HCT116 (cell line): Measurements from ENCODE around the gene LIPG. TPM values are rescaled to one million over a fixed set of nuclear protein-coding genes. Genes with fewer than 3 reads are reported as not detected.
A peak's percentile ranks its signal among the peaks of the same experiment; 100 is the strongest.

Source experiments
- ATAC-seq: fragments of 200-7000 bp; cut with Tn5 transposase; 2 replicates; pipeline ENCODE4 v1.9.1; 2020; ENCODE audit warnings: mild to moderate bottlenecking, moderate library complexity
- BruUV-seq: library from RNA; stranded (reverse); fragments of 400-500 nt; replicated peaks from 2 replicates; lab custom pipeline; 2021; lab: Mats Ljungman, UMichigan
- CTCF ChIA-PET: fragments of 300-600 bp; sonication (Branson Sonifier 250); formaldehyde crosslinking; loops from one replicate; lab custom pipeline; 2021; ENCODE audit warnings: antibody characterized with exemption; lab: Charles Lee
- POLR2A ChIA-PET: fragments of 300-600, 350-600 bp; sonication (Branson Sonifier 250); formaldehyde crosslinking; loops from one replicate; lab custom pipeline; 2021; ENCODE audit warnings: antibody characterized with exemption; lab: Charles Lee
- RAD21 ChIA-PET, 2 experiments: fragments of 300-600 bp; sonication (Branson Sonifier 250); formaldehyde crosslinking; loops; one replicate each; lab custom pipeline; 2023; ENCODE audit warnings: low total read pairs in 2 of 2; ENCODE audit not compliant: uncharacterized antibody in 2 of 2, unreplicated experiment in 2 of 2, low non-redundant PET in 1 of 2; lab: Charles Lee
- DNase-seq: peaks from one replicate; pipeline ENCODE4 v3.0.0-alpha.2; 2010; ENCODE audit warnings: low read depth, low spot score
- H2AFZ ChIP-seq: fragments of 200-600 bp; shearing (Covaris generic), sonication (generic); 2 replicates; pipeline ENCODE4 v1.6.1; 2017; ENCODE audit warnings: low read depth, mixed run types, mixed read lengths, antibody characterized with exemption, low read length; ENCODE audit not compliant: poor library complexity, severe bottlenecking
- H3K27ac ChIP-seq: 2 replicates; pipeline ENCODE4 v1.5.1; 2012; ENCODE audit warnings: low read depth, low read length
- H3K27me3 ChIP-seq: fragments of 200-600 bp; sonication (generic); 2 replicates; pipeline ENCODE4 v1.6.1; 2016; ENCODE audit warnings: mixed run types, low read length, mixed read lengths; ENCODE audit not compliant: insufficient read depth
- H3K36me3 ChIP-seq, 2 experiments: fragments of 200-500 bp in 1 of 2; fragments of 200-600 bp in 1 of 2; sonication (Bioruptor generic) in 1 of 2; sonication (generic) in 1 of 2; 2 replicates each; pipeline versions ENCODE4 v1.5.1 to v1.6.1; 2014 to 2016; ENCODE audit warnings: low read length in 2 of 2, inconsistent platforms in 1 of 2, mixed read lengths in 1 of 2, mixed run types in 1 of 2; ENCODE audit not compliant: insufficient read depth in 2 of 2, control insufficient read depth in 1 of 2
- H3K4me1 ChIP-seq, 2 experiments: fragments of 200-600 bp in 1 of 2; sonication (generic) in 1 of 2; 2 replicates each; pipeline versions ENCODE4 v1.5.1 to v1.6.1; 2012 to 2017; ENCODE audit warnings: low read length in 2 of 2, inconsistent platforms in 1 of 2, mild to moderate bottlenecking in 1 of 2, mixed read lengths in 1 of 2, mixed run types in 1 of 2, moderate library complexity in 1 of 2; ENCODE audit not compliant: insufficient read depth in 2 of 2, control insufficient read depth in 1 of 2
- H3K4me2 ChIP-seq: fragments of 200-600 bp; sonication (generic); 2 replicates; pipeline ENCODE4 v1.6.1; 2017; ENCODE audit warnings: mixed run types, low read length, mixed read lengths
- H3K4me3 ChIP-seq, 2 experiments: fragments of 200-600 bp in 1 of 2; sonication (generic) in 1 of 2; replicated peaks in 1 of 2; 2 replicates each; pipeline ENCODE4 v1.5.1; 2011 to 2016; ENCODE audit warnings: low read length in 2 of 2, control low read depth in 1 of 2, low read depth in 1 of 2, mild to moderate bottlenecking in 1 of 2, mixed read lengths in 1 of 2, mixed run types in 1 of 2
- H3K79me2 ChIP-seq: fragments of 200-600 bp; sonication (generic); 2 replicates; pipeline ENCODE4 v1.6.1; 2017; ENCODE audit warnings: mild to moderate bottlenecking, mixed run types, low read length, moderate library complexity, mixed read lengths; ENCODE audit not compliant: insufficient read depth
- H3K9ac ChIP-seq: fragments of 200-600 bp; sonication (generic); 2 replicates; pipeline ENCODE4 v1.6.1; 2016; ENCODE audit warnings: low read length, mixed read lengths
- H3K9me2 ChIP-seq: fragments of 200-600 bp; sonication (generic), shearing (Covaris generic); 2 replicates; pipeline ENCODE4 v1.6.1; 2017; ENCODE audit warnings: mixed run types, mild to moderate bottlenecking, moderate library complexity; ENCODE audit not compliant: insufficient read depth
- H3K9me3 ChIP-seq, 2 experiments: fragments of 200-500 bp in 1 of 2; fragments of 200-600 bp in 1 of 2; sonication (Bioruptor generic) in 1 of 2; sonication (generic) in 1 of 2; 2 replicates each; pipeline ENCODE4 v1.6.1; 2014 to 2017; ENCODE audit warnings: low read length in 2 of 2, mixed read lengths in 2 of 2, inconsistent platforms in 1 of 2, low read depth in 1 of 2, mild to moderate bottlenecking in 1 of 2, mixed run types in 1 of 2, moderate library complexity in 1 of 2; ENCODE audit not compliant: control insufficient read depth in 1 of 2, insufficient read depth in 1 of 2
- H4K20me1 ChIP-seq: fragments of 200-600 bp; sonication (generic), shearing (Covaris generic); 2 replicates; pipeline ENCODE4 v1.6.1; 2017; ENCODE audit warnings: mixed run types, mild to moderate bottlenecking, moderate library complexity; ENCODE audit not compliant: insufficient read depth
- CBX3 ChIP-seq: IDR thresholded peaks from 2 replicates; pipeline ENCODE4 v1.6.1; 2012; ENCODE audit warnings: low read depth
- EZH2 ChIP-seq: fragments of 200-600 bp; sonication (generic); IDR thresholded peaks from 2 replicates; pipeline ENCODE4 v1.6.1; 2017; ENCODE audit warnings: antibody characterized with exemption, mixed run types
- FOSL1 ChIP-seq: IDR thresholded peaks from 2 replicates; pipeline ENCODE4 v1.6.1; 2012; ENCODE audit warnings: low read depth
- JUND ChIP-seq: IDR thresholded peaks from 2 replicates; pipeline ENCODE4 v1.6.1; 2012
- POLR2A ChIP-seq: IDR thresholded peaks from 2 replicates; pipeline ENCODE4 v1.7.0; 2011; ENCODE audit warnings: borderline replicate concordance; ENCODE audit not compliant: insufficient read depth, insufficient read length; ENCODE audit errors: extremely low read depth
- POLR2AphosphoS5 ChIP-seq: IDR thresholded peaks from 2 replicates; pipeline ENCODE4 v1.6.1; 2011; ENCODE audit warnings: mild to moderate bottlenecking, low read depth, low read length, moderate library complexity
- RAD21 ChIP-seq: IDR thresholded peaks from 2 replicates; pipeline ENCODE4 v1.6.1; 2012; ENCODE audit warnings: low read depth, mild to moderate bottlenecking
- SP1 ChIP-seq: IDR thresholded peaks from 2 replicates; pipeline ENCODE4 v1.6.1; 2012; ENCODE audit warnings: low read depth
- SRF ChIP-seq: IDR thresholded peaks from 2 replicates; pipeline ENCODE4 v1.6.1; 2012; ENCODE audit warnings: low read depth
- TCF7L2 ChIP-seq: IDR thresholded peaks from 2 replicates; pipeline ENCODE4 v1.7.0; 2011; ENCODE audit warnings: borderline replicate concordance, inconsistent platforms; ENCODE audit not compliant: insufficient read depth, insufficient read length; ENCODE audit errors: extremely low read depth
- ZNF274 ChIP-seq: fragments of 200-500 bp; sonication (Bioruptor generic); IDR thresholded peaks from 2 replicates; pipeline ENCODE4 v1.6.1; 2014; ENCODE audit warnings: mild to moderate bottlenecking, low read depth, low read length, inconsistent platforms
- intact Hi-C: fragments of 100-400 bp; cut with micrococcal nuclease; formaldehyde crosslinking; loops from 2 replicates; pipeline ENCODE4 v1.10.0; 2022
- total RNA-seq: library from RNA; stranded (reverse); gene quantifications from one replicate; pipeline ENCODE4 v1.2.1, GENCODE V29; 2021; ENCODE audit not compliant: unreplicated experiment

The LIPG gene
- total RNA-seq, 1 experiment from 2014 or later = 2.6 TPM

GRCh38 chr18:49626842-49627467 lies 65.1 kb downstream of the LIPG start:
- H3K36me3 ChIP-seq = no peaks in the 10 kb centered on the region
- H3K27ac ChIP-seq = no peak overlapping the region
- intact Hi-C loops = no loop called here
- no peaks in the 10 kb centered on the region for H3K9me3 ChIP-seq
- H3K4me1 ChIP-seq = no peaks in the 10 kb centered on the region; a peak in 1 of 4 replicates
- no peak overlapping the region for H3K4me3 ChIP-seq
- no TSS peak for BruUV-seq
- H3K4me2 ChIP-seq = no peak overlapping the region
- ChIA-PET RAD21 (no interaction called here), POLR2A (no interaction called here), CTCF (no interaction called here)
- no peaks in the 10 kb centered on the region for H4K20me1 ChIP-seq
- DNase-seq (no peak), ATAC-seq (no peak)
- H3K79me2 ChIP-seq = no peaks in the 10 kb centered on the region
- no peaks in the 10 kb centered on the region; the same call in 1 of the 2 replicates for H3K27me3 ChIP-seq
- no peak overlapping the region for H2AFZ ChIP-seq
- TF ChIP-seq FOSL1 = no peak
- no peak for TF ChIP-seq ZNF274
- no peak for TF ChIP-seq EZH2
- TF ChIP-seq RAD21 = no peak
- TF ChIP-seq JUND = no peak
- H3K9ac ChIP-seq = no peak overlapping the region
- H3K9me2 ChIP-seq = no peaks in the 10 kb centered on the region

GRCh38 chr18:49628119-49628518 lies 66.3 kb downstream of the LIPG start:
- CTCF ChIA-PET = no interaction called here
- peaks cover 7% of the 10 kb centered on the region; the same call in 1 of the 2 replicates for H3K27me3 ChIP-seq

More at GRCh38 chr18:49628119-49628518, 66.3 kb downstream of the LIPG start:
- ChIA-PET RAD21 (no interaction called here), POLR2A (no interaction called here)
- no peak overlapping the region for H3K4me3 ChIP-seq
- H3K79me2 ChIP-seq = no peaks in the 10 kb centered on the region
- DNase-seq (no peak), ATAC-seq (no peak)
- no peaks in the 10 kb centered on the region for H3K36me3 ChIP-seq
- no peak overlapping the region for H3K4me2 ChIP-seq
- H3K27ac ChIP-seq = no peak overlapping the region
- intact Hi-C loops = no loop called here
- no TSS peak for BruUV-seq
- H3K9me3 ChIP-seq = no peaks in the 10 kb centered on the region
- no peak overlapping the region for H2AFZ ChIP-seq
- H3K9ac ChIP-seq = no peak overlapping the region
- no peaks in the 10 kb centered on the region for H3K9me2 ChIP-seq
- H4K20me1 ChIP-seq = no peaks in the 10 kb centered on the region
- TF ChIP-seq SRF = no peak
- TF ChIP-seq POLR2A = no peak
- TF ChIP-seq CBX3 = no peak
- TF ChIP-seq SP1 = no peak
- peak; percentile 29 for TF ChIP-seq TCF7L2
- no peak for TF ChIP-seq POLR2AphosphoS5
- no peaks in the 10 kb centered on the region; a peak in 1 of 4 replicates for H3K4me1 ChIP-seq
